ENCODE results near the gene CCSER2.

CCSER2 gene

GRCh38 chr10:84542522-84543490, 214.4 kb downstream of the CCSER2 start:
- no peak for DNase-seq

- no peak for DNase-seq
Observed at GRCh38 chr10:84543948-84544347, 215.6 kb downstream of the CCSER2 start.

- DNase-seq: no peak
Observed at GRCh38 chr10:84545651-84546050, 217.3 kb downstream of the CCSER2 start.

- DNase-seq: no peak
Observed at GRCh38 chr10:84546609-84547008, 218.2 kb downstream of the CCSER2 start.

GRCh38 chr10:84547616-84548015, 219.2 kb downstream of the CCSER2 start:
- no peak for DNase-seq

GRCh38 chr10:84548869-84549268, 220.5 kb downstream of the CCSER2 start:
- DNase-seq: no peak

GRCh38 chr10:84549368-84550165, 221.2 kb downstream of the CCSER2 start:
- DNase-seq: no peak

GRCh38 chr10:84550756-84551436, 222.5 kb downstream of the CCSER2 start:
- DNase-seq: no peak

GRCh38 chr10:84551437-84552120, 223.2 kb downstream of the CCSER2 start:
- no peak for DNase-seq

DNA sequence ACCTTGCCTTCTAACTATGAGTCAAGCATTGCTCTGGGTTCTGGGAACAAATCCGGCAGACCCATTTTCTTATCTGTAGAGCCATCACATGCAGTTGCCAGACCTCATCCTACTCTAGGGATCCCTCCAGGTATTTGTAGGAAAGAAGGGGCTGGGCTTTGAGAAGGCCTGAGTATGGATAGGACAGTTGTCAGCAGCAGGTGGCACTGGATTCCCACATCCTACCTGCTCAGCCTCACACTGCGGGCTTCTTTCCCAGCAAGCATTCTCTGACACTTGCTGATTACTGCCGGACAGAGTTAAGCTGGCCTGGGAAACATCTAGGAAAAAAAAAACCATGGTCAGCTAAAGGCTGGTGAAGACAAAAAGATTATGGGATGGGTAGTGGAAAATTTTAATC, 224.1 kb downstream of the CCSER2 start:
- no peak for DNase-seq

GRCh38 chr10:84562592-84562991, 234.2 kb downstream of the CCSER2 start:
- DNase-seq: no peak

GRCh38 chr10:84563355-84563754, 235.0 kb downstream of the CCSER2 start:
- DNase-seq: no peak

GRCh38 chr10:84563868-84564267, 235.5 kb downstream of the CCSER2 start:
- DNase-seq: no peak

GRCh38 chr10:84565881-84566582, 237.6 kb downstream of the CCSER2 start:
- DNase-seq: no peak

DNA sequence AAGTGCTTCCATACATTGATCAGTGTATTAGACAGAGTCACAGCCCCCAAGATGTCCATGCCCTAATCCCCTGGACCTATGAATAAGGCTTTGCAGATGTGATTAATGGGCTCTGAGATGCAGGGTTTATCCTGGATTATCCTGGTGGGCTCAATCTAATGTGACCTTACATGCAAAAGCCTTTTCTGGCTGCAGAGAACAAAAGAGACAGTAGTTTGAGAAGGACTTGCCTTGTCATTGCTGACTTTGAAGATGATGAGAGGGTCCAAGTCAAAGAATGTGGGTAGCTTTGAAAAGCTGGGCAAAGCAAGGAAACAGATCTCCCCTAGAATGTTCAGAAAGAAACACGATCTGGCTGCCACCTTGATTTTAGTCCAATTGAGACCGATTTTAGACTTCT, 238.7 kb downstream of the CCSER2 start:
- no peak for DNase-seq
